Neural cell (in vitro differentiated cells): ENCODE data around the gene UHRF1. TPM values are rescaled to one million over a fixed set of nuclear protein-coding genes. Genes with fewer than 3 reads are reported as not detected.
"Not testable (repeated sequence)": the region's sequence is repeated elsewhere in the genome, so short reads cannot be mapped to it uniquely, and the experiment has no call there.

Source experiments
- H2AFZ ChIP-seq: fragments of 200-600, 300-800 bp; sonication (generic), shearing (Covaris generic); 2 replicates; pipeline ENCODE4 v1.6.0; 2014; ENCODE audit warnings: low read depth, mild to moderate bottlenecking, antibody characterized with exemption, low read length, moderate library complexity
- H3F3A ChIP-seq: fragments of 200-600 bp; shearing (Covaris generic); 2 replicates; pipeline ENCODE4 v1.6.1; 2016; ENCODE audit warnings: mild to moderate bottlenecking, moderate library complexity, mixed read lengths, antibody characterized with exemption, low read length; ENCODE audit not compliant: insufficient read depth, poor library complexity, severe bottlenecking
- H3K27ac ChIP-seq: fragments of 200-600, 300-800 bp; sonication (generic), shearing (Covaris generic); 2 replicates; pipeline ENCODE4 v1.5.1; 2014; ENCODE audit warnings: mild to moderate bottlenecking, low read length, moderate library complexity
- H3K27me3 ChIP-seq: fragments of 300-800, 200-600 bp; sonication (generic), shearing (Covaris generic); 2 replicates; pipeline ENCODE4 v1.6.0; 2014; ENCODE audit warnings: mild to moderate bottlenecking, low read depth, low read length, moderate library complexity; ENCODE audit not compliant: insufficient read depth
- H3K36me3 ChIP-seq: fragments of 300-800, 200-600 bp; sonication (generic), shearing (Covaris generic); 2 replicates; pipeline ENCODE4 v1.5.1; 2014; ENCODE audit warnings: mild to moderate bottlenecking, antibody characterized with exemption, low read length, moderate library complexity; ENCODE audit not compliant: insufficient read depth
- H3K4me2 ChIP-seq: fragments of 300-800, 200-600 bp; sonication (generic), shearing (Covaris generic); 2 replicates; pipeline ENCODE4 v1.6.0; 2014; ENCODE audit warnings: mild to moderate bottlenecking, low read length
- H3K4me3 ChIP-seq: fragments of 300-800, 200-600 bp; sonication (generic), shearing (Covaris generic); 2 replicates; pipeline ENCODE4 v1.5.1; 2014; ENCODE audit warnings: mild to moderate bottlenecking, low read length, moderate library complexity
- H3K79me2 ChIP-seq: fragments of 200-600 bp; shearing (Covaris generic); replicated peaks from 2 replicates; pipeline ENCODE4 v1.6.0; 2014; ENCODE audit warnings: mild to moderate bottlenecking, low read length, moderate library complexity; ENCODE audit not compliant: insufficient read depth
- H3K9ac ChIP-seq: fragments of 300-800, 200-600 bp; sonication (generic), shearing (Covaris generic); 2 replicates; pipeline ENCODE4 v1.6.1; 2016; ENCODE audit warnings: mild to moderate bottlenecking, low read length, mixed read lengths
- H3K9me2 ChIP-seq: fragments of 200-600 bp; shearing (Covaris generic); 2 replicates; pipeline ENCODE4 v1.6.1; 2016; ENCODE audit warnings: mild to moderate bottlenecking, low read length, mixed read lengths; ENCODE audit not compliant: insufficient read depth
- H3K9me3 ChIP-seq: fragments of 200-600, 300-800 bp; sonication (generic), shearing (Covaris generic); 2 replicates; pipeline ENCODE4 v1.6.1; 2016; ENCODE audit warnings: mild to moderate bottlenecking, mixed run types, low read length, moderate library complexity, mixed read lengths
- H4K20me1 ChIP-seq: fragments of 200-600 bp; shearing (Covaris generic); 2 replicates; pipeline ENCODE4 v1.6.1; 2016; ENCODE audit warnings: mild to moderate bottlenecking, mixed run types; ENCODE audit not compliant: insufficient read depth
- EZH2 ChIP-seq: fragments of 200-600, 300-800 bp; shearing (Covaris generic), sonication (generic); IDR thresholded peaks from 2 replicates; pipeline ENCODE4 v1.6.1; 2014; ENCODE audit warnings: antibody characterized with exemption, low read length, borderline replicate concordance, mild to moderate bottlenecking; ENCODE audit not compliant: insufficient read depth, poor library complexity, severe bottlenecking
- MXI1 ChIP-seq: fragments of 450-650 bp; conservative IDR thresholded peaks from 2 replicates; pipeline ENCODE4 v1.6.1; 2014; ENCODE audit warnings: antibody characterized with exemption, mild to moderate bottlenecking; ENCODE audit not compliant: poor library complexity, severe bottlenecking
- POLR2AphosphoS5 ChIP-seq: IDR thresholded peaks from 2 replicates; pipeline ENCODE4 v1.6.1; 2012
- RAD21 ChIP-seq: fragments of 450-650 bp; conservative IDR thresholded peaks from 2 replicates; pipeline ENCODE4 v1.6.1; 2014; ENCODE audit warnings: antibody characterized with exemption, mild to moderate bottlenecking, moderate library complexity
- SMC3 ChIP-seq: fragments of 450-650 bp; conservative IDR thresholded peaks from 2 replicates; pipeline ENCODE4 v1.6.1; 2014; ENCODE audit warnings: antibody characterized with exemption, mild to moderate bottlenecking, moderate library complexity; ENCODE audit not compliant: poor library complexity
- TAF1 ChIP-seq: IDR thresholded peaks from 2 replicates; pipeline ENCODE4 v1.6.1; 2012; ENCODE audit warnings: low read depth
- polyA plus RNA-seq: library from polyadenylated mRNA; depleted of rRNA; stranded (reverse); fragments of >200 nt; gene quantifications from 2 replicates; pipeline ENCODE4 v1.2.3, GENCODE V29; 2014
- TF ChIP-seq, protein P1 (sequence below): fragments of 450-650 bp; IDR thresholded peaks from 2 replicates; pipeline ENCODE4 v1.5.1; 2014; ENCODE audit warnings: antibody characterized with exemption, mild to moderate bottlenecking, moderate library complexity; ENCODE audit not compliant: poor library complexity, severe bottlenecking

Gene UHRF1
- polyA plus RNA-seq, 1 donor from 2014 or later, result 3.0 TPM

DNA sequence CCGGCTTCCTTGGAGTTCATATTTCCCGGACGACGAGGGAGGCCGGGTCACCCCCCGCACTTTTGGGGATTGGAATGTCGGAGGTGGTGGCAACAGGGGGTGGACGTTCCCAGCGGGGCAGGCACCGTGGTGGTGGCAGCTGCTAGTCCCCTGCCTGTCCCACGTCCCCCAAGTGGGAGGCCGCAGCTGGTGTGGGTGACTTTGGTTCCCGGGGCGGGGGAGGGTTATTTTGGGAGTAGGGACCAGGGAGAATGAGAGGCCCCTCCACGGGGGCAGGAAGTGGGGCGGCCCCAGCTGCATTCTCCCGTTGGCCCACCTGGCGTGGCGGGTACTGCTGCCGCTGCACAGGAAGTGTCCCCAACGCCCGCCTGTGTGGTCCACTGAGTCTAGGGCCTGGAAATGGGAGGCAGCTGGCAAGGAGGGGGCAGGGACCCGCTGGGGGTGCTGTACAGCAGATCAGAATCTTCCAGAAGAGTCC lies 30.8 kb upstream of the UHRF1 start:
- Histone ChIP-seq H2AFZ (no peak overlapping the region), H3K4me3 (no peak overlapping the region), H3K4me2 (no peak overlapping the region), H3K9me3 (no peaks in the 10 kb centered on the region), H3K9me2 (no peaks in the 10 kb centered on the region), H3K9ac (no peak overlapping the region), H3K79me2 (no peaks in the 10 kb centered on the region), H4K20me1 (no peaks in the 10 kb centered on the region), H3K36me3 (no peaks in the 10 kb centered on the region), H3F3A (no peaks in the 10 kb centered on the region), H3K27me3 (no peaks in the 10 kb centered on the region), H3K27ac (no peak overlapping the region)
- no peak for TF ChIP-seq SMC3
- no peak for TF ChIP-seq EZH2
- no peak for TF ChIP-seq POLR2AphosphoS5
- TF ChIP-seq RAD21, result no peak
- no peak for TF ChIP-seq TAF1

DNA sequence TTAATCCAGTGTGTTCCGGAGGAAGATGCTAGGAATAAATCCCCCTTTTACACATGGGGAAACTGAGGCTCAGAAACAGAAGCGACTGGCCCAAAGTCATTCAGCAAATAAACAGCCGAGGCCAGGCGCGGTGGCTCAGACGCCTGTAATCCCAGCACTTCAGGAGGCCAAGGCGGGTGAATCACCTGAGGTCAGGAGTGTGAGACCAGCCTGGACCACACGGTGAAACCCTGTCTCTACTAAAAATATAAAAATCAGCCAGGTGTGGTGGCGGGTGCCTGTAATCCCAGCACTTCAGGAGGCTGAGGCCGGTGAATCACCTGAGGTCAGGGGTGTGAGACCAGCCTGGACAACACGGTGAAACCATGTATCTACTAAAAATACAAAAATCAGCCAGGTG lies 30.3 kb upstream of the UHRF1 start:
- Histone ChIP-seq H2AFZ (no peak overlapping the region), H3K4me3 (no peak overlapping the region), H3K27ac (no peak overlapping the region), H4K20me1 (no peaks in the 10 kb centered on the region), H3K79me2 (no peaks in the 10 kb centered on the region), H3K4me2 (no peak overlapping the region), H3K9me2 (no peaks in the 10 kb centered on the region), H3K27me3 (no peaks in the 10 kb centered on the region), H3F3A (no peaks in the 10 kb centered on the region), H3K9ac (no peak overlapping the region), H3K9me3 (no peaks in the 10 kb centered on the region), H3K36me3 (no peaks in the 10 kb centered on the region)
- TF ChIP-seq TAF1 (no peak), MXI1 (no peak), POLR2AphosphoS5 (no peak)
- TF ChIP-seq, protein P1, sequence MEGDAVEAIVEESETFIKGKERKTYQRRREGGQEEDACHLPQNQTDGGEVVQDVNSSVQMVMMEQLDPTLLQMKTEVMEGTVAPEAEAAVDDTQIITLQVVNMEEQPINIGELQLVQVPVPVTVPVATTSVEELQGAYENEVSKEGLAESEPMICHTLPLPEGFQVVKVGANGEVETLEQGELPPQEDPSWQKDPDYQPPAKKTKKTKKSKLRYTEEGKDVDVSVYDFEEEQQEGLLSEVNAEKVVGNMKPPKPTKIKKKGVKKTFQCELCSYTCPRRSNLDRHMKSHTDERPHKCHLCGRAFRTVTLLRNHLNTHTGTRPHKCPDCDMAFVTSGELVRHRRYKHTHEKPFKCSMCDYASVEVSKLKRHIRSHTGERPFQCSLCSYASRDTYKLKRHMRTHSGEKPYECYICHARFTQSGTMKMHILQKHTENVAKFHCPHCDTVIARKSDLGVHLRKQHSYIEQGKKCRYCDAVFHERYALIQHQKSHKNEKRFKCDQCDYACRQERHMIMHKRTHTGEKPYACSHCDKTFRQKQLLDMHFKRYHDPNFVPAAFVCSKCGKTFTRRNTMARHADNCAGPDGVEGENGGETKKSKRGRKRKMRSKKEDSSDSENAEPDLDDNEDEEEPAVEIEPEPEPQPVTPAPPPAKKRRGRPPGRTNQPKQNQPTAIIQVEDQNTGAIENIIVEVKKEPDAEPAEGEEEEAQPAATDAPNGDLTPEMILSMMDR, result no peak

DNA sequence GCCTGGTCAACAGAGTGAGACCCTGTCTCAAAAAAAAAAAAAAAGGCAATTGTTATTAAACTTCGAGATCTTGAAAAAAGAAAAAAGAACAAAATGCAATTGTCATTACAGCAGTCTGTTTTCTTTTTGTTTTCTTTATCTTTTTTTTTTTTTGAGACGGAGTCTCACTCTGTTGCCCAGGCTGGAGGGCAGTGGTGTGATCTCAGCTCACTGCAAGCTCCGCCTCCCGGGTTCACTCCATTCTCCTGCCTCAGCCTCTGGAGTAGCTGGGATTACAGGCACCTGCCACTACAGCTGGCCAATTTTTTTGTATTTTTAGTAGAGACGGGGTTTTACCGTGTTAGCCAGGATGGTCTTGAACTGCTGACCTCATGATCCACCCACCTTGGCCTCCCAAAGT lies 26.4 kb upstream of the UHRF1 start:
- H4K20me1 ChIP-seq, H3K27ac ChIP-seq, H3F3A ChIP-seq, H3K36me3 ChIP-seq, H2AFZ ChIP-seq, H3K9me2 ChIP-seq, H3K9me3 ChIP-seq, H3K4me3 ChIP-seq, H3K27me3 ChIP-seq, H3K79me2 ChIP-seq, H3K4me2 ChIP-seq, H3K9ac ChIP-seq: not testable (repeated sequence)

DNA sequence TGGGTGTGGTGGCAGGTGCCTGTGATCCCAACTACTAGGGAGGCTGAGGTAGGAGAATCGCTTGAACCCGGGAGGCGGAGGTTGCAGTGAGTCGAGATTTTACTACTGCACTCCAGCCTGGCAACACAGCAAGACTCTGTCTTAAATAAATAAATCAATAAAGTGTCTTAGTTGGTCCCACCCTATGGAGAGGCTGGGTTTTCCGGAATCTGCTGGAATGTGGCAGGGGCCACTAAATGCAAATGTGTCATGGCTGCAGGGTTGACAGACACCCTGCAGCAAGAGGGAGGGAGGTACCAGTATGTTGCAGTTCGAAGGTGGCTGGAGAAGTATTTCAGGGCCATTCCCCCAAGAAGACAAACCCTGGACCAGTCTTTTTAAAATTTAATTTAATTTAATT lies 24.3 kb upstream of the UHRF1 start:
- not testable (repeated sequence) for H4K20me1 ChIP-seq, H3K4me2 ChIP-seq, H3K79me2 ChIP-seq, H3K4me3 ChIP-seq, H3K27ac ChIP-seq, H3K9ac ChIP-seq, H3K27me3 ChIP-seq, H3K36me3 ChIP-seq, H2AFZ ChIP-seq, H3K9me3 ChIP-seq, H3F3A ChIP-seq, H3K9me2 ChIP-seq

DNA sequence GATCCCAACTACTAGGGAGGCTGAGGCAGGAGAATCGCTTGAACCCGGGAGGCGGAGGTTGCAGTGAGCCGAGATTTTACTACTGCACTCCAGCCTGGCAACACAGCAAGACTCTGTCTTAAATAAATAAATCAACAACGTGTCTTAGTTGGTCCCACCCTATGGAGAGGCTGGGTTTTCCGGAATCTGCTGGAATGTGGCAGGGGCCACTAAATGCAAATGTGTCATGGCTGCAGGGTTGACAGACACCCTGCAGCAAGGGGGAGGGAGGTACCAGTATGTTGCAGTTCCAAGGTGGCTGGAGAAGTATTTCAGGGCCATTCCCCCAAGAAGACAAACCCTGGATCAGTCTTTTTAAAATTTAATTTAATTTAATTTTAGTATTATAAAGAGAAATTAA lies 21.5 kb upstream of the UHRF1 start:
- H3K79me2 ChIP-seq, H4K20me1 ChIP-seq, H3K9me3 ChIP-seq, H3K4me3 ChIP-seq, H3K4me2 ChIP-seq, H3K27me3 ChIP-seq, H3K9ac ChIP-seq, H3K9me2 ChIP-seq, H2AFZ ChIP-seq, H3K27ac ChIP-seq, H3F3A ChIP-seq, H3K36me3 ChIP-seq: not testable (repeated sequence)
